Stimulated activated CD8-positive, alpha-beta memory T cell treated with anti-CD3 and anti-CD28 coated beads, Interleukin-12 subunit alpha, Interleukin-12 subunit beta, amount 100 ng/mL, for 24 hours (primary cell): Measurements from ENCODE around the gene GTF3C1.

Experiments
- DNase-seq: peaks from one replicate; pipeline ENCODE4 v3.0.0-alpha.2; 2020; ENCODE audit errors: extremely low read depth

The GTF3C1 gene

GRCh38 chr16:27561216-27561615, 11.5 kb upstream of the GTF3C1 start:
- DNase-seq: no peak

- DNase-seq: no peak
Measured at GRCh38 chr16:27558932-27559331, 9.2 kb upstream of the GTF3C1 start.

- DNase-seq: no peak
Measured at GRCh38 chr16:27558434-27558833, 8.7 kb upstream of the GTF3C1 start.

- no peak for DNase-seq
Measured at GRCh38 chr16:27556471-27556870, 6.8 kb upstream of the GTF3C1 start.

GRCh38 chr16:27551036-27551435, 1.3 kb upstream of the GTF3C1 start:
- DNase-seq: no peak

- DNase-seq: no peak
Measured at GRCh38 chr16:27550582-27550920, 838 bp upstream of the GTF3C1 start.

GRCh38 chr16:27549464-27549745, 308 bp downstream of the GTF3C1 start:
- DNase-seq: peak; percentile 8

GRCh38 chr16:27547851-27548250, 1.9 kb downstream of the GTF3C1 start:
- DNase-seq: no peak

GRCh38 chr16:27547134-27547533, 2.6 kb downstream of the GTF3C1 start:
- no peak for DNase-seq

GRCh38 chr16:27544671-27545070, 5.0 kb downstream of the GTF3C1 start:
- no peak for DNase-seq

GRCh38 chr16:27543801-27544200, 5.9 kb downstream of the GTF3C1 start:
- no peak for DNase-seq

GRCh38 chr16:27539636-27540035, 10.1 kb downstream of the GTF3C1 start:
- no peak for DNase-seq

GRCh38 chr16:27539120-27539519, 10.6 kb downstream of the GTF3C1 start:
- no peak for DNase-seq

GRCh38 chr16:27538528-27538927, 11.2 kb downstream of the GTF3C1 start:
- DNase-seq: no peak

- no peak for DNase-seq
Measured at GRCh38 chr16:27534256-27534655, 15.5 kb downstream of the GTF3C1 start.

GRCh38 chr16:27531826-27532800, 17.6 kb downstream of the GTF3C1 start:
- DNase-seq: no peak

GRCh38 chr16:27531186-27531585, 18.5 kb downstream of the GTF3C1 start:
- no peak for DNase-seq

- DNase-seq: no peak
Measured at GRCh38 chr16:27529962-27530361, 19.8 kb downstream of the GTF3C1 start.

- no peak for DNase-seq
Measured at GRCh38 chr16:27528294-27528693, 21.4 kb downstream of the GTF3C1 start.

- no peak for DNase-seq
Measured at GRCh38 chr16:27526180-27526579, 23.5 kb downstream of the GTF3C1 start.

GRCh38 chr16:27522173-27522707, 27.5 kb downstream of the GTF3C1 start:
- DNase-seq: no peak

- DNase-seq: no peak
Measured at GRCh38 chr16:27520982-27521673, 28.6 kb downstream of the GTF3C1 start.

GRCh38 chr16:27518226-27518625, 31.5 kb downstream of the GTF3C1 start:
- no peak for DNase-seq
